Measurements from ENCODE around the gene NKX6-2. TPM values are rescaled to one million over a fixed set of nuclear protein-coding genes. Genes with fewer than 3 reads are reported as not detected.

The NKX6-2 gene
- total and polyA plus RNA-seq, 2 experiments from 2014 or later: 0.24 to 9.3 TPM

DNA sequence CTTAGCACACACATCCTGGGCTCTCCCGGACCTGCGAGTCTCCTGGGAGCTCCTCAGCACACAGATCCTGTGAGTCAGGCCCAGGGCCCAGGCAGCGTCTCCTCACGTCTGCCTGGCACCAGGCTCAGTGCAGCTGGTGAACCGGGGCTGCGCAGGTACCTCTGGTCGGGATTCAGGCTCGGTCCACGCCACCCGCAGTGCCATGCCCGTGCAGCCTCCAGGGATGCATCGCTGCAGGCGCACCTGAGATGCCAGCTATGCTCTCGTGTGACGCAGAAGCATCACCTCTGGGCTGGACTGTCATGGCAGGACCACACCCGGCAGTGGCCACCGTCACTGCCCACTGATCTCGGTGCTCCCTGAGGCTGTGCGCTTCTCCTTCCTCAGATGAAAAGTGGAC is 52.0 kb downstream of the NKX6-2 start:
- Histone ChIP-seq H3K4me3 (no peak overlapping the region), H2AFZ (no peak overlapping the region), H3K4me2 (no peak overlapping the region), H3F3A (replicated peaks; ENCODE audit: low read depth) (no peaks in the 10 kb centered on the region), H3K4me1 (ENCODE audit: insufficient read depth) (no peaks in the 10 kb centered on the region), H3K79me2 (replicated peaks; ENCODE audit: insufficient read depth) (no peaks in the 10 kb centered on the region), H3K36me3 (ENCODE audit: insufficient read depth) (no peaks in the 10 kb centered on the region), H3K9me2 (ENCODE audit: insufficient read depth) (no peaks in the 10 kb centered on the region), H3K27me3 (ENCODE audit: insufficient read depth) (no peaks in the 10 kb centered on the region), H4K20me1 (replicated peaks; ENCODE audit: insufficient read depth) (no peaks in the 10 kb centered on the region), H3K27ac (ENCODE audit: low read depth) (no peak overlapping the region)
- H3K36me3 Mint-ChIP-seq (ENCODE audit: low read depth): no peaks in the 10 kb centered on the region
- H3K9me3 Mint-ChIP-seq: no peaks in the 10 kb centered on the region
- peaks cover 3% of the 10 kb centered on the region; the same call in 1 of the 3 replicates for H3K4me1 Mint-ChIP-seq
- H3K4me3 Mint-ChIP-seq: no peak overlapping the region
- no peak for DNase-seq (ENCODE audit: low spot score)
- H3K27me3 Mint-ChIP-seq (ENCODE audit: insufficient read depth, low read depth, poor library complexity): peaks cover 8% of the 10 kb centered on the region
- no peak for TF ChIP-seq EZH2phosphoT487 (IDR thresholded peaks at IDR 0.05; ENCODE audit: unreplicated experiment)
- TF ChIP-seq POLR2AphosphoS5 (IDR thresholded peaks at IDR 0.05; ENCODE audit: low read depth): no peak
- no peak for ATAC-seq
- H3K27ac Mint-ChIP-seq: no peak overlapping the region

Other genes starting within 250 kb of the NKX6-2 start
- gene INPP5A, start 248.4 kb downstream of the NKX6-2 start, total RNA-seq (2014; rRNA removed; shearing (Covaris generic)): 40.6 and 42.5 TPM in 2 replicates
- 5.6 and 5.9 TPM in 2 replicates for gene INPP5A, start 248.4 kb downstream of the NKX6-2 start, polyA plus RNA-seq (2016; fragmentation: Nextera tagmentation; extraction: Ambion mirVana)
- 2.8 and 3.1 TPM in 2 replicates for gene CFAP46, start 156.4 kb upstream of the NKX6-2 start, total RNA-seq (2014; rRNA removed; shearing (Covaris generic))
- gene CFAP46, start 156.4 kb upstream of the NKX6-2 start, polyA plus RNA-seq (2016; fragmentation: Nextera tagmentation; extraction: Ambion mirVana): 5.1 and 5.4 TPM in 2 replicates